Liver (tissue), 3 donors: Measurements from ENCODE around the gene THSD4.

Experiments
- CTCF ChIP-seq: fragments of 150-350 bp; IDR thresholded peaks from 2 replicates; pipeline ENCODE4 v1.5.1; 2017; ENCODE audit warnings: improper control_type of control experiment, low read depth, low read length; ENCODE audit not compliant: missing input control
- RXRA ChIP-seq, 2 donors: IDR thresholded peaks; 2 replicates each; pipeline ENCODE4 v1.6.1; 2017 to 2018; ENCODE audit warnings: antibody characterized with exemption in 2 of 2, mild to moderate bottlenecking in 1 of 2
- SP1 ChIP-seq: IDR thresholded peaks from 2 replicates; pipeline ENCODE4 v1.6.1; 2018; ENCODE audit warnings: antibody characterized with exemption, mild to moderate bottlenecking
- TAF1 ChIP-seq: conservative IDR thresholded peaks from 2 replicates; pipeline ENCODE4 v1.6.1; 2016; ENCODE audit warnings: antibody characterized with exemption, mild to moderate bottlenecking
- YY1 ChIP-seq: IDR thresholded peaks from 2 replicates; pipeline ENCODE4 v1.6.1; 2016; ENCODE audit warnings: antibody characterized with exemption, mild to moderate bottlenecking
- donor health status: healthy.
- donor health status: healthy.

GRCh38 chr15:71120428-71120944, 5.2 kb downstream of the THSD4 start:
- no peak for TF ChIP-seq TAF1
- TF ChIP-seq CTCF = no peak
- TF ChIP-seq SP1 = no peak
- no peak for TF ChIP-seq RXRA (IDR thresholded peaks at IDR 0.05)
- no peak for TF ChIP-seq YY1
